IMR-90 (cell line): ENCODE data around the gene DNM1. TPM values are rescaled to one million over a fixed set of nuclear protein-coding genes. Genes with fewer than 3 reads are reported as not detected.

Experiments used
- ATAC-seq: fragments of 200-7000 bp; cut with Tn5 transposase; 2 replicates; pipeline ENCODE4 v1.9.1; 2020; ENCODE audit warnings: low read depth, mild to moderate bottlenecking, moderate library complexity
- BruUV-seq: library from RNA; stranded (reverse); fragments of 400-500 nt; replicated peaks from 2 replicates; lab custom pipeline; 2021; lab: Mats Ljungman, UMichigan
- CTCF ChIA-PET: fragments of 300-600 bp; formaldehyde crosslinking; extraction: SDS; loops from one replicate; lab custom pipeline; 2021; ENCODE audit warnings: antibody characterized with exemption; lab: Yijun Ruan, JAX
- POLR2A ChIA-PET: fragments of 300-600 bp; sonication (Branson Sonifier 250); formaldehyde crosslinking; loops from one replicate; lab custom pipeline; 2022; ENCODE audit warnings: antibody characterized with exemption; ENCODE audit not compliant: unreplicated experiment; lab: Charles Lee
- DNase-seq: peaks from one replicate; pipeline ENCODE4 v3.0.0; 2013
- H2AFZ ChIP-seq: replicated peaks from 2 replicates; pipeline ENCODE3; 2013; ENCODE audit warnings: low read length, mild to moderate bottlenecking; ENCODE audit not compliant: poor library complexity
- H2AK5ac ChIP-seq: 2 replicates; pipeline ENCODE4 v1.6.1; 2013; ENCODE audit warnings: low read depth, low read length, inconsistent platforms
- H2AK9ac ChIP-seq: replicated peaks from 2 replicates; pipeline ENCODE3; 2013; ENCODE audit warnings: mild to moderate bottlenecking, low read depth, low read length, moderate library complexity; ENCODE audit not compliant: poor library complexity
- H2BK120ac ChIP-seq: 2 replicates; pipeline ENCODE4 v1.6.1; 2013; ENCODE audit warnings: low read depth, low read length, inconsistent platforms
- H2BK15ac ChIP-seq: 3 replicates; pipeline ENCODE4 v1.6.1; 2013; ENCODE audit warnings: low read depth, low read length, inconsistent platforms
- H2BK20ac ChIP-seq: 2 replicates; pipeline ENCODE4 v1.6.1; 2013; ENCODE audit warnings: low read depth, mild to moderate bottlenecking, inconsistent platforms, low read length, moderate library complexity
- H2BK5ac ChIP-seq: 2 replicates; pipeline ENCODE4 v1.6.1; 2013; ENCODE audit warnings: mild to moderate bottlenecking, low read depth, low read length, inconsistent platforms; ENCODE audit not compliant: poor library complexity, severe bottlenecking
- H3K14ac ChIP-seq: replicated peaks from 2 replicates; pipeline ENCODE4 v1.6.1; 2013; ENCODE audit warnings: low read depth, low read length, inconsistent platforms
- H3K18ac ChIP-seq: 2 replicates; pipeline ENCODE4 v1.6.1; 2013; ENCODE audit warnings: low read depth, low read length, control low read depth
- H3K23ac ChIP-seq: 2 replicates; pipeline ENCODE4 v1.6.1; 2013; ENCODE audit warnings: low read depth, low read length, inconsistent platforms
- H3K27ac ChIP-seq: 2 replicates; pipeline ENCODE4 v1.5.1; 2013; ENCODE audit warnings: mild to moderate bottlenecking, control low read depth, low read length; ENCODE audit not compliant: insufficient read depth
- H3K27me3 ChIP-seq: 2 replicates; pipeline ENCODE4 v1.6.1; 2013; ENCODE audit warnings: low read length; ENCODE audit not compliant: control insufficient read depth, insufficient read depth
- H3K36me3 ChIP-seq: 2 replicates; pipeline ENCODE4 v1.6.1; 2013; ENCODE audit warnings: low read length, mixed read lengths; ENCODE audit not compliant: control insufficient read depth, insufficient read depth
- H3K4ac ChIP-seq: 2 replicates; pipeline ENCODE4 v1.6.1; 2013; ENCODE audit warnings: low read depth, low read length, inconsistent platforms
- H3K4me1 ChIP-seq: 2 replicates; pipeline ENCODE4 v1.6.1; 2013; ENCODE audit warnings: low read length, mixed read lengths; ENCODE audit not compliant: control insufficient read depth, insufficient read depth
- H3K4me2 ChIP-seq: 2 replicates; pipeline ENCODE4 v1.6.1; 2013; ENCODE audit warnings: low read depth, mild to moderate bottlenecking, control low read depth, low read length, moderate library complexity
- H3K4me3 ChIP-seq: 2 replicates; pipeline ENCODE4 v1.5.1; 2013; ENCODE audit warnings: low read depth, mild to moderate bottlenecking, control low read depth, low read length, moderate library complexity; ENCODE audit not compliant: insufficient read depth
- H3K56ac ChIP-seq: 2 replicates; pipeline ENCODE4 v1.6.1; 2013; ENCODE audit warnings: low read length, inconsistent platforms; ENCODE audit not compliant: insufficient read depth; ENCODE audit errors: extremely low read depth
- H3K79me1 ChIP-seq, 2 experiments: 2 replicates each; pipeline ENCODE4 v1.6.1; 2013; ENCODE audit warnings: low read length in 2 of 2, inconsistent platforms in 1 of 2, low read depth in 1 of 2
- H3K9ac ChIP-seq: 2 replicates; pipeline ENCODE4 v1.6.1; 2013; ENCODE audit warnings: low read depth, low read length, control low read depth
- H3K9me1 ChIP-seq: 2 replicates; pipeline ENCODE4 v1.6.1; 2013; ENCODE audit warnings: low read length, inconsistent platforms; ENCODE audit not compliant: insufficient read depth
- H3K9me3 ChIP-seq: 2 replicates; pipeline ENCODE4 v1.6.1; 2013; ENCODE audit warnings: low read length; ENCODE audit not compliant: control insufficient read depth, insufficient read depth
- H4K20me1 ChIP-seq: 2 replicates; pipeline ENCODE4 v1.6.1; 2013; ENCODE audit warnings: low read length, inconsistent platforms; ENCODE audit not compliant: insufficient read depth
- H4K5ac ChIP-seq: 2 replicates; pipeline ENCODE4 v1.6.1; 2013; ENCODE audit warnings: mild to moderate bottlenecking, low read depth, low read length, control low read depth
- H4K8ac ChIP-seq, 2 experiments: 2 replicates each; pipeline ENCODE4 v1.6.1; 2013; ENCODE audit warnings: low read depth in 2 of 2, low read length in 2 of 2, control low read depth in 1 of 2, inconsistent platforms in 1 of 2
- H4K91ac ChIP-seq: 2 replicates; pipeline ENCODE4 v1.6.1; 2013; ENCODE audit warnings: low read depth, low read length, inconsistent platforms; ENCODE audit not compliant: insufficient read depth
- BHLHE40 ChIP-seq: fragments of 150-350 bp; IDR thresholded peaks from 2 replicates; pipeline ENCODE4 v1.6.1; 2016; ENCODE audit warnings: mild to moderate bottlenecking, low read depth, low read length
- CHD1 ChIP-seq: IDR thresholded peaks from 2 replicates; pipeline ENCODE4 v1.6.1; 2012; ENCODE audit warnings: low read depth, low read length, improper control_type of control experiment
- CTCF ChIP-seq: conservative IDR thresholded peaks from 2 replicates; pipeline ENCODE4 v1.5.1; 2012; ENCODE audit warnings: mild to moderate bottlenecking, low read depth, low read length, improper control_type of control experiment
- ELK1 ChIP-seq: fragments of 150-350 bp; IDR thresholded peaks from 2 replicates; pipeline ENCODE4 v1.6.1; 2016; ENCODE audit warnings: low read depth, mild to moderate bottlenecking, low read length, moderate library complexity, borderline replicate concordance
- FOS ChIP-seq: fragments of 150-350 bp; IDR thresholded peaks from 2 replicates; pipeline ENCODE4 v1.6.1; 2016; ENCODE audit warnings: low read depth, low read length
- MAFK ChIP-seq: IDR thresholded peaks from 2 replicates; pipeline ENCODE4 v1.6.1; 2012; ENCODE audit warnings: low read depth, low read length, improper control_type of control experiment
- POLR2A ChIP-seq: IDR thresholded peaks from 2 replicates; pipeline ENCODE4 v1.6.1; 2012; ENCODE audit warnings: mild to moderate bottlenecking, low read depth, low read length
- RCOR1 ChIP-seq: IDR thresholded peaks from 2 replicates; pipeline ENCODE4 v1.6.1; 2012; ENCODE audit warnings: mild to moderate bottlenecking, low read length, improper control_type of control experiment; ENCODE audit not compliant: insufficient replicate concordance
- USF2 ChIP-seq: fragments of 150-350 bp; IDR thresholded peaks from 2 replicates; pipeline ENCODE4 v1.6.1; 2017; ENCODE audit warnings: mild to moderate bottlenecking, antibody characterized with exemption, low read length, low read depth
- WGBS, 2 experiments: methylation state at CpG; one replicate each; pipeline versions ENCODE4 v1.1.5 to v1.1.7; 2013; ENCODE audit warnings: missing lambda C conversion rate in 2 of 2; ENCODE audit not compliant: insufficient read length in 1 of 2; ENCODE audit errors: extremely low coverage in 2 of 2; 5-methylcytosine and 5-hydroxymethylcytosine counted together
- dilution Hi-C: fragments of 300-500 bp; cut with HindIII; formaldehyde crosslinking; loops from one replicate; pipeline ENCODE4 v1.14.3; 2018; ENCODE audit warnings: low sequenced_read_pairs; ENCODE audit not compliant: unreplicated experiment
- in situ Hi-C: fragments of 300-500 bp; cut with MboI; formaldehyde crosslinking; loops from 3 replicates; pipeline ENCODE4 v1.14.3; 2019; ENCODE audit warnings: low sequenced_read_pairs, inconsistent platforms, mixed read lengths
- intact Hi-C: fragments of 100-400 bp; cut with micrococcal nuclease; formaldehyde crosslinking; loops from 2 replicates; pipeline ENCODE4 v1.10.0; 2022
- polyA plus RNA-seq, 3 experiments: library from polyadenylated mRNA; depleted of rRNA; stranded (reverse); fragments of >200 nt; gene quantifications; 2 replicates each; pipeline ENCODE4 v1.2.3, GENCODE V29; 2012; ENCODE audit warnings: low replicate concordance in 1 of 3
- total RNA-seq: library from RNA; depleted of rRNA; stranded (reverse); fragments of >200 nt; gene quantifications from 2 replicates; pipeline ENCODE4 v1.2.3, GENCODE V29; 2012

DNM1 gene
- total and polyA plus RNA-seq, 2 of the 4 experiments (the other 2 are of a cell fraction): 13.6 to 17.7 TPM

- Histone ChIP-seq H3K9ac (no peak overlapping the region), H3K9me3 (no peaks in the 10 kb centered on the region), H2BK20ac (no peak overlapping the region), H3K14ac (no peak overlapping the region), H3K4ac (no peak overlapping the region), H2BK120ac (no peak overlapping the region), H3K23ac (no peak overlapping the region), H3K27ac (no peak overlapping the region), H3K27me3 (no peaks in the 10 kb centered on the region), H3K18ac (no peak overlapping the region), H2BK15ac (no peak overlapping the region), H3K4me2 (no peak overlapping the region), H4K20me1 (no peaks in the 10 kb centered on the region), H2AK9ac (peak overlapping the region; percentile 16), H2AK5ac (no peak overlapping the region), H4K5ac (no peak overlapping the region), H4K91ac (no peak overlapping the region), H2BK5ac (no peak overlapping the region), H4K8ac (no peak overlapping the region), H3K36me3 (no peaks in the 10 kb centered on the region), H3K4me1 (no peaks in the 10 kb centered on the region), H3K56ac (no peak overlapping the region), H2AFZ (no peak overlapping the region), H3K9me1 (no peaks in the 10 kb centered on the region), H3K4me3 (no peak overlapping the region), H3K79me1 (no peaks in the 10 kb centered on the region)
- dilution Hi-C loops: no loop called here
- WGBS, 2 experiments: 100% methylated on average over 5 of the region's 16 CpGs; no CpG with 5 or more reads in 1 of the 2 experiments
- ATAC-seq (no peak), DNase-seq (no peak)
- POLR2A ChIA-PET: no interaction called here
- CTCF ChIA-PET: no interaction called here
- TF ChIP-seq POLR2A (no peak), USF2 (no peak), BHLHE40 (no peak), FOS (no peak), CHD1 (no peak), MAFK (no peak), RCOR1 (no peak), CTCF (no peak), ELK1 (no peak)
- BruUV-seq: no TSS peak
- in situ Hi-C loops: no loop called here
- intact Hi-C loops: no loop called here
These were observed 28.7 kb downstream of the DNM1 start for GRCh38 chr9:128231638-128232527.
